Liver (tissue), 3 donors: ENCODE data around the gene LILRA6.
"Not testable (repeated sequence)": the region's sequence is repeated elsewhere in the genome, so short reads cannot be mapped to it uniquely, and the experiment has no call there.

ENCODE experiments used
- EGR1 ChIP-seq, 2 donors: IDR thresholded peaks; 2 replicates each; pipeline ENCODE4 v1.6.1; 2016 to 2018; ENCODE audit warnings: antibody characterized with exemption in 2 of 2, low read depth in 2 of 2
- GABPA ChIP-seq, 2 donors: IDR thresholded peaks in 1 of 2; conservative IDR thresholded peaks in 1 of 2; 2 replicates each; pipeline ENCODE4 v1.6.1; 2016; ENCODE audit warnings: antibody characterized with exemption in 2 of 2, mild to moderate bottlenecking in 1 of 2, moderate library complexity in 1 of 2
- RAD21 ChIP-seq, 2 donors: IDR thresholded peaks; 2 replicates each; pipeline ENCODE4 v1.6.1; 2016; ENCODE audit warnings: antibody characterized with exemption in 2 of 2, mild to moderate bottlenecking in 2 of 2
- RXRA ChIP-seq, 2 donors: IDR thresholded peaks; 2 replicates each; pipeline ENCODE4 v1.6.1; 2017 to 2018; ENCODE audit warnings: antibody characterized with exemption in 2 of 2, mild to moderate bottlenecking in 1 of 2
- SP1 ChIP-seq: IDR thresholded peaks from 2 replicates; pipeline ENCODE4 v1.6.1; 2018; ENCODE audit warnings: antibody characterized with exemption, mild to moderate bottlenecking
- TAF1 ChIP-seq: conservative IDR thresholded peaks from 2 replicates; pipeline ENCODE4 v1.6.1; 2016; ENCODE audit warnings: antibody characterized with exemption, mild to moderate bottlenecking
- YY1 ChIP-seq: IDR thresholded peaks from 2 replicates; pipeline ENCODE4 v1.6.1; 2016; ENCODE audit warnings: antibody characterized with exemption, mild to moderate bottlenecking
- TF ChIP-seq, protein P1 (sequence below): fragments of 150-350 bp; IDR thresholded peaks from 2 replicates; pipeline ENCODE4 v1.5.1; 2017; ENCODE audit warnings: improper control_type of control experiment, low read depth, low read length; ENCODE audit not compliant: missing input control
- TF ChIP-seq, protein P2 (sequence below): IDR thresholded peaks from 2 replicates; pipeline ENCODE4 v1.6.1; 2016; ENCODE audit warnings: antibody characterized with exemption, mild to moderate bottlenecking
- TF ChIP-seq, protein P3 (sequence below): IDR thresholded peaks from 2 replicates; pipeline ENCODE4 v1.6.1; 2016; ENCODE audit warnings: antibody characterized with exemption
- donor health status: healthy.
- donor health status: healthy.

DNA sequence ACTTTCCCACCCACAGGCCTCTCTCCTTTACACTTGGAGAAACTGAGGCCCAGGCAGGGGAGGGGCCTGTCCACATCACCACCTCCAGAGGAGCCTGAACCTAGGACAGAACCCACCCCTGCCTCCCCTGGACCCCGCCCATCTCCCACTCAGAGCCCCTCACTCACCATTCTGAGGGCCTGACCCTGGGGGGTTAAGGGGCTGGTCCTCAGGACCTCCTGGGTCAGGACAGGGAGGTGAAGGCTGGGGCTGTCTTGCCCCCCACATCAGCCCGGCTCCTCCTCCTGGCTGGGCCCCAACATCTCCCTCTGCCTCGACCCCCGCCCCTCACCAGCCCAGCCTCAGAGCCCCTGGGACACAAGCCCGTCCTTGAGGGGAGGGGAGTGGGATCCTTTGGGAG, 22.9 kb downstream of the LILRA6 start:
- TF ChIP-seq, protein P1, sequence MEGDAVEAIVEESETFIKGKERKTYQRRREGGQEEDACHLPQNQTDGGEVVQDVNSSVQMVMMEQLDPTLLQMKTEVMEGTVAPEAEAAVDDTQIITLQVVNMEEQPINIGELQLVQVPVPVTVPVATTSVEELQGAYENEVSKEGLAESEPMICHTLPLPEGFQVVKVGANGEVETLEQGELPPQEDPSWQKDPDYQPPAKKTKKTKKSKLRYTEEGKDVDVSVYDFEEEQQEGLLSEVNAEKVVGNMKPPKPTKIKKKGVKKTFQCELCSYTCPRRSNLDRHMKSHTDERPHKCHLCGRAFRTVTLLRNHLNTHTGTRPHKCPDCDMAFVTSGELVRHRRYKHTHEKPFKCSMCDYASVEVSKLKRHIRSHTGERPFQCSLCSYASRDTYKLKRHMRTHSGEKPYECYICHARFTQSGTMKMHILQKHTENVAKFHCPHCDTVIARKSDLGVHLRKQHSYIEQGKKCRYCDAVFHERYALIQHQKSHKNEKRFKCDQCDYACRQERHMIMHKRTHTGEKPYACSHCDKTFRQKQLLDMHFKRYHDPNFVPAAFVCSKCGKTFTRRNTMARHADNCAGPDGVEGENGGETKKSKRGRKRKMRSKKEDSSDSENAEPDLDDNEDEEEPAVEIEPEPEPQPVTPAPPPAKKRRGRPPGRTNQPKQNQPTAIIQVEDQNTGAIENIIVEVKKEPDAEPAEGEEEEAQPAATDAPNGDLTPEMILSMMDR, result not testable (repeated sequence)
- TF ChIP-seq YY1; RAD21 (IDR thresholded peaks at IDR 0.05); GABPA (IDR thresholded peaks at IDR 0.05 in 1 of 2, conservative IDR thresholded peaks at IDR 0.05 in 1 of 2); TAF1; RXRA (IDR thresholded peaks at IDR 0.05); SP1; EGR1 (IDR thresholded peaks at IDR 0.05; ENCODE audit: low read depth in 2 of 2): not testable (repeated sequence)
- TF ChIP-seq, protein P2, sequence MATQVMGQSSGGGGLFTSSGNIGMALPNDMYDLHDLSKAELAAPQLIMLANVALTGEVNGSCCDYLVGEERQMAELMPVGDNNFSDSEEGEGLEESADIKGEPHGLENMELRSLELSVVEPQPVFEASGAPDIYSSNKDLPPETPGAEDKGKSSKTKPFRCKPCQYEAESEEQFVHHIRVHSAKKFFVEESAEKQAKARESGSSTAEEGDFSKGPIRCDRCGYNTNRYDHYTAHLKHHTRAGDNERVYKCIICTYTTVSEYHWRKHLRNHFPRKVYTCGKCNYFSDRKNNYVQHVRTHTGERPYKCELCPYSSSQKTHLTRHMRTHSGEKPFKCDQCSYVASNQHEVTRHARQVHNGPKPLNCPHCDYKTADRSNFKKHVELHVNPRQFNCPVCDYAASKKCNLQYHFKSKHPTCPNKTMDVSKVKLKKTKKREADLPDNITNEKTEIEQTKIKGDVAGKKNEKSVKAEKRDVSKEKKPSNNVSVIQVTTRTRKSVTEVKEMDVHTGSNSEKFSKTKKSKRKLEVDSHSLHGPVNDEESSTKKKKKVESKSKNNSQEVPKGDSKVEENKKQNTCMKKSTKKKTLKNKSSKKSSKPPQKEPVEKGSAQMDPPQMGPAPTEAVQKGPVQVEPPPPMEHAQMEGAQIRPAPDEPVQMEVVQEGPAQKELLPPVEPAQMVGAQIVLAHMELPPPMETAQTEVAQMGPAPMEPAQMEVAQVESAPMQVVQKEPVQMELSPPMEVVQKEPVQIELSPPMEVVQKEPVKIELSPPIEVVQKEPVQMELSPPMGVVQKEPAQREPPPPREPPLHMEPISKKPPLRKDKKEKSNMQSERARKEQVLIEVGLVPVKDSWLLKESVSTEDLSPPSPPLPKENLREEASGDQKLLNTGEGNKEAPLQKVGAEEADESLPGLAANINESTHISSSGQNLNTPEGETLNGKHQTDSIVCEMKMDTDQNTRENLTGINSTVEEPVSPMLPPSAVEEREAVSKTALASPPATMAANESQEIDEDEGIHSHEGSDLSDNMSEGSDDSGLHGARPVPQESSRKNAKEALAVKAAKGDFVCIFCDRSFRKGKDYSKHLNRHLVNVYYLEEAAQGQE, result not testable (repeated sequence)
- TF ChIP-seq, protein P3, sequence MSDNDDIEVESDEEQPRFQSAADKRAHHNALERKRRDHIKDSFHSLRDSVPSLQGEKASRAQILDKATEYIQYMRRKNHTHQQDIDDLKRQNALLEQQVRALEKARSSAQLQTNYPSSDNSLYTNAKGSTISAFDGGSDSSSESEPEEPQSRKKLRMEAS, result not testable (repeated sequence)
